HL-60 (cell line): ENCODE results near the gene SLC39A2.

Experiments used
- CTCF ChIP-seq: IDR thresholded peaks from one replicate; pipeline ENCODE4 v1.5.1; 2011; ENCODE audit warnings: low read length, control low read depth, inconsistent platforms; ENCODE audit not compliant: insufficient read depth
- GABPA ChIP-seq: IDR thresholded peaks from 2 replicates; pipeline ENCODE4 v1.6.1; 2012; ENCODE audit warnings: low read depth

- TF ChIP-seq CTCF, result no peak
- no peak for TF ChIP-seq GABPA
Observed at GRCh38 chr14:21048638-21049037, 49.5 kb downstream of the SLC39A2 start.
